ENCODE data around the gene PARP1.
"Not testable (repeated sequence)": the region's sequence is repeated elsewhere in the genome, so short reads cannot be mapped to it uniquely, and the experiment has no call there.

Gene PARP1

DNA sequence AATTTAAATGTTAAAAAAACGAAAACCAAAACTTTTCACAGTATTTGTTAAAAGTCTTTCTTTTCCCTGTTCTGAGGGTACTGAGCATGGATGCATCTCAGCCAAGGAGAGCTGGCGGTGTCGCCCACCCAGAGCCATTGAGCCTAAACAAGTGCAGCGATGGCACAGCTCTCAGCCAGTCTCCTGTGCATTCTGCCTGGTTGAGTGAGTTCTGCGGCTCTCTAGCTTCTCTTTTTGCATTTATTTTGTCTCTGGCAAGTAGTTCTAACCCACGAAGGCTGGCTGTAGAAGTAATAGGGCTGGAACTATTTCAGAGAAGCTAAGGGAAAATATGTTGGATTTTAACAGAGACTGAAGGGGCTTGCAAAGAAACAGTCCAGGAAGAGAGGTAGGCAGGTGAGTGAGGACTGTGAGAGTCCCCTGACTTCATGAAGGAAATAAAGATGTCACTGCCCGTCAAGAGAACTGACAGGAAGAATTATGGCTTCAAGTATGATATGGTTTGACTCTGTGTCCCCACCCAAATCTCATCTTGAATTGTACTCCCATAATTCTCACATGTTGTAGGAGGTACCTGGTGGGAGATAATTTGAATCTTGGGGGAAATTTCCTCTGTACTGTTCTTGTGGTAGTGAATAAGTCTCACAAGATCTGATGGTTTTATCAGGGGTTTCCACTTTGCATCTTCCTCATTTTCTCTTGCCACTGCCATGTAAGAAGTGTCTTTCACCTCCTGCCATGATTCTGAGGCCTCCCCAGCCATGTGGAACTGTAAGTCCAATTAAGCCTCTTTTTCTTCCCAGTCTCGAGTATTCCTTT lies 63.2 kb downstream of the PARP1 start:
- no peak for DNase-seq

DNA sequence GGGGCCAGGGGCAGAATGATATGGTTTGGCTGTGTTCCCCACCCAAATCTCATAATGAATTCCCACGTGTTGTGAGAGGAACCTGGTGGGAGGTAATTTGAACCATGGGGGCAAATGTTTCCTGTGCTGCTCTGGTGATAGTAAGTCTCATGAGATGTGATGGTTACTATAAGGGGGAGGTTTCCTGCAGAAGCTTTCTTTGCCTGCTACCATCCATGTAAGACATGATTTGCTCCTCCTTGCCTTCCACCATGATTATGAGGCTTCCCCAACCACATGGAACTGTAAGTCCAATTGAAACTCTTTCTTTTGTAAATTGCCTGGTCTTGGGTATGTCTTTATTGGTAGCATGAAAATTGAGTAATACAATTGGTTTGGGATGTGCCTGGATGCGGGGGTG lies 65.2 kb downstream of the PARP1 start:
- DNase-seq: no peak

DNA sequence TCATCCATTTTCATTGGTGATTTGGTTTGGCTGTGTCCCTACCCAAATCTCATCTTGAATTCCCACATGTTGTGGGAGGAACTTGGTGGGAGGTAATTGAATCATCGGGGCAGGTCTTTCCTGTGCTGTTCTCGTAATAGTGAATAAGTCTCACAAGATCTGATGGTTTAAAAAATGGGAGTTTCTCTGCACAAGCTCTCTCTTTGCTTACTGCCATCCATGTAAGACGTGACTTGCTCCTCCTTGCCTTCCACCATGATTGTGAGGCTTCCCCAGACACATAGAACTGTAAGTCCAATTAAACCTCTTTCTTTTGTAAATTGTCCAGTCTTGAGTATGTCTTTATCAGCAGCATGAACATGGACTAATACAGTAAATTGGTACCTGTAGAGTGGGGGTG lies 67.8 kb downstream of the PARP1 start:
- DNase-seq: not testable (repeated sequence)

DNA sequence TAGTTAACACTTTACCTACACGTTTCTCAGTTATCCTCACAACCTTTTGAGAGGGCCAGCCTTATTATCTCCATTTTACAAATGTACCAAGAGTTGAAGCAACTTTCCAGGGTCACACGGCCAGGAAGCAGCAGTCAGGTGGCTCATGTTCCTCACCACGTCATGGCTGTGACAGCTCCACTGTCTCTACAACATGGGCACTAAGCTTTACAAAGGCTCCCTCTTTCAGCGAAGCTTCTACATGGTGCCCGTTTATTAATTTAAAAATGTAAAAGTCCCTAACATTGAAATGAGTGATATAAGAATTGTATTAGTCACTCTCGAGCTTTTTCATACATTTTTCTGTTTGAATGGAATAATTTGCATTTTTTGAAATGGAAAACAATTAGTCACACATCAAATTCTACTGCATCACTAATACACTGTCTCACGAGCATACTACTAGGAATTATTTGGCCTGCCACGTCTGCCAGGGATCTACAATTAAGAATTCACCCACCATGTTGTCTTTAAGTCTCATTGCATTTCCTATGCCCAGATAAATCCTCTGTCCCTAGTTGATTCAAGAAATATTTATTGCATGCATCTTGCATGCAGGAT lies 70.5 kb downstream of the PARP1 start:
- no peak for DNase-seq

DNA sequence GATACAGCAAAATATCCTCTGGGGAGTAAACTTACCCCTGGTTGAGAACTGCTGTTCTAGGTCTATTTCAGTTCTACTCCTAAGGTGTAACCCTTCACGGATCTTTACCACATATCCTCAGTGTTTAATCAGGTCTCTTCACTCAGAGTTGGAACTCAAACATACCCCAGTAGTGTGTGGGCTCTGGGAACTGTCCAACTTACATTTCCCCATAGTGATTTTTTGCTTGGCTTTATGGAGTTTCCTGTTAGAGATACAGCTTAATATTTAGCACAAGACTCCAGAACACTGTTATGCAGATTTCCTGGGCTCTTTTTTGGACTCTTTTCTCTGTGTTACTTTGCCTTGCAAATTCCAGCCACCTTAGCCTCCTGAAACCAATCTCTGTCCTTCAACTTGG lies 72.2 kb downstream of the PARP1 start:
- no peak for DNase-seq

DNA sequence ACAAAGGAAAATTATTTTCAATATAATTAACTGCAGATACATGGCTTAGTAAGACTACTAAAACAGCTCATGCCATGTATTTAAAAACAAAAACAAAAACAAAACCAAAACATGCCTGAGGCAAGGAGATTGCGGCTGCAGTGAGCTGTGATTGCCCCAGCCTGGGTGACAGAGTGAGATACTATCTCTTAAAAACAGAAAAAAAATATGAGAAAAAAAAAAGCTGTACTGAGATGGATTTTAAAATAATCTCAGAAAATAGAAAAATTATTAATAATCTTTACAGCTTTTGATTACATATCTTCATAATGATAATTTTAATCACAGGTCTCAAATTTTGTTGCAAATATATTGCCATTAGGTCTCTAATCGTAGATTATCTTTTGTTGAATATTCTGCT lies 74.9 kb downstream of the PARP1 start:
- DNase-seq: no peak

DNA sequence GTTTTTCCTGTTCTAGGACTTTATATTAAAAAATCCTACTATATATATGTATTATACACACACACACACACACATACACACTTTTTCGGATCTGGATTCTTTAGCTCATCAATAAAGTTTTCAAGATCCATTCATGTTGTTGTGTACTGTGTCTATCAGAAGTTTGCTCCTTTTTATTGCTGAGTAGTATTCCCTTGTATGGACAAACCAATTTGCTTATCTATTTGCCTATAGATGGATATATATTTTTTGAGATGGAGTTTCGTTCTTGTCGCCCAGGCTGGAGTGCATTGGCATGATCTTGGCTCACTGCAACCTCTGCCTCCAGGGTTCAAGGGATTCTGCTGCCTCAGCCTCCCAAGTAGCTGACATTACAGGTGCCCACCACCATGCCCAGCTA lies 78.7 kb downstream of the PARP1 start:
- DNase-seq: no peak

DNA sequence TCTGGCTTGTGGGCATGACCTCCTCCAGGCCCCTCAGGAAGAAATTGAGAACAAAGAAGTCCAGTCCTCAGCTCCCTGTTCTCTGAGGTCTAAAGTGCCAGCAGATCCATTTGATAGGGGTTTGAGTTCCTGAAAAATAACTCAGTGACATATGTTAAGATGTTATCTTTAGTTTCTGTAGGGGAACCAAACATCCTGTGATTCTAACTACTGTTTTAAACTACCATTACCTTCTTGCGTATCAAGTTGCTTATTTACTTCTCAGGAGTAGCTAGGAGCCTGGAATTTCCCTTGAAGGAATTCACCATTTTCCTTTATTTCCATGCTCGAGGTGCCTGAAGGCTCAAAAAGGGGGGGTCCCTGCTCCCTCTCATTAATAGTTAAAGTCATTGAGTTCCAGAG lies 80.1 kb downstream of the PARP1 start:
- no peak for DNase-seq

DNA sequence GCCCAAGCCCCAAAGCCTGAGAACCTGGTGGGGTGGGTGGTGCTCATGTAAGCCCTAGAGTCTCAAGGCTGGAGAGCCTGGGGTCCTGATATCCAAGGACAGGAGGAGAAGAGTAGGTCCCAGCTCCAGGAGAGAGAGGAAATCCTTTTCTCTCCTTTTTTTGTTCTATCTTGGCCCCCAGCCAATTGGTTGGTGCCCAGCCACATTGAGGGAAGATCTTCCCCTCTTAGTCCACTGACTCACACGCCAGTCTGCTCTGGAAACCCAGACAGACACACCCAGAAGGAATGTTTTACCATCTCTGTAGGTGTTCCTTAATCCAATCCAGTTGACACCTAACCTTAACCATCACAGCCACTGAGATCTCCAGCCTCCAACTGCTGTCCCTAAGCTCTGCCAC lies 82.7 kb downstream of the PARP1 start:
- no peak for DNase-seq

DNA sequence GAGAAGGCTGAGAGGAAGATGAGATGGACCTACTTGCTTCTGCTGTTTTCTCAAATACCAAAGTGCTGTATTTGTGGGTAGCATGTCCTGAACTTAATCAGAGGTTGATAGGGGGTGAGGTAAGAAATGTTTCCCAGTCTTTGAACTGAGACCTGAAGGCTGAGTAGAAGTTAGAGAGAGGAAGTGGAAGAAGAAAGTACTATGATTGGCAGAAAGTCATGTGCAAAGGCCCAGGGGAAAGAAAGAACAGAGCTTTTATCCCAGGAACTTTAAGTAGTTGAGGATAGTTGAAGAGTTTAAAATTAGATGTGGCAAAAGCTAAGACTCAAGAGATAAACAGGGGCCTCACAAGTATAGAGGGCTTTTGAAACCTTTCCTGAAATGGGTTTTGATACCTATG lies 83.4 kb downstream of the PARP1 start:
- no peak for DNase-seq

DNA sequence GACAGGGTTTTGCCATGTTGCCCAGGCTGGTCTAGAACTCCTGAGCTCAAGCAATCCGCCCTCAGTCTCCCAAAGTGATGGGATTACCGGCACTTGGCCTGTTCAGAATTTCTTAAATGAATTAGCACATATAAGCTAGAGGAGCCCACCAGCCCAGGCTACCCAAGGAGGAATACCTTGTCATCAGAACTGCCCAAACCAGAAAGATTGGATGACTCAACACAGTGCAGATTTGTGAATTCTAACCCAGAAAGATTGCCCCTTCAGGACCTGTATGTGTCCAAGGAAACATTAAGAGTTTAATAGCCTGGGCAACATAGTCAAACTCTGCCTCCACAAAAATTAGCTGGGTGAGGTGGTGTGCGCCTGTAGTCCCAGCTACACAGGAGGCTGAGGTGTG lies 84.9 kb downstream of the PARP1 start:
- DNase-seq: no peak

DNA sequence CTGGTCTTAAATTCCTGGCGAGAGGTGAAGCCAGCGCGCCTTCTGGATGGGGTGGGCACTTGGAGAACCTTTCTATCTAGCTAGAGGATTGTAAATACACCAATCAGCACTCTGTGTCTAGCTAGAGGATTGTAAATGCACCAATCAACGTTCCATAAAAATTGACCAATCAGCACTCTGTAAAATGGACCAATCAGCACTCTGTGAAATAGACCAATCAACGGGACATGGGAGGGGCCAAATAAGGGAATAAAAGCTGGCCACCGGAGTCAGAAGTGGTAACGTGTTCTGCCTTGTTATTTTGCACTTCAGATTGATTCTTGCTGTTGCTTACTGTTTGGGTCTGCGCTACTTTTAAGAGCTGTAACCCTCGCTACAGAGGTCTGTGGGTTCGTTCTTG lies 87.0 kb downstream of the PARP1 start:
- no peak for DNase-seq

DNA sequence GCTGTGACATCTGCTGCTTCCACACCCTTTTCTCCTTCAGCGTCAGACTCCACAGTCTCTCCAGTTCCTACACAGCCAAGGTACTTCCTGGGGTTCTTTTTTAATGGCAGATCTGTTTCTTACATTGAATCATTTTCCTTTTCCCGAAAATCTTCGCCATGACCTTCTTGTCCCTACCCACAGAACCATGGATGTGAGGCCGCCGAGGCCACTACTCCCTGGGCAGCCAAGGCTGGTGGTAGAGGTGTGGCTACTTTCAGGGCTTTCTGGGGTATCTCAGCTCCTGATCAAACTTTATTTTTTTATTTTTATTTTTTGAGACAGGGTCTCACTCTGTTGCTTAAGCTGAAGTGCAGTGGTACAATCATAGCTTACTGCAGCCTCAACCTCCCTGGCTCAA lies 89.4 kb downstream of the PARP1 start:
- DNase-seq: no peak

DNA sequence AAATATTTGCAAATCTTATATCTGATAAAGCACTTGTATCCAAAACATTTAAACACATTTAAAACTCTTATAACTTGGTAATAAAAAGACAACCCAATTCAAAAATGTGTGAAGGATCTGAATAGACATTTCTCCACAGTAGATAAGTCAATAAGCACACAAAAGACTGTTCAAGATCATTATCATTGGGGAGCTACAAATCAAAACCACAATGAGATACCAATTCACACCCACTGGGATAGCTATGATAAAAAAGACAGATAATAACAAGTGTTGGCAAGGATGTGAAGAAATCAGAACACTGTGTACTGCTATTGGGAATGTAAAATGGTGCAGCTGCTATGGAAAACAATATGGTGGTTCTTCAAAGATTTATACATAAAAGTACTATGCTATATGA lies 93.8 kb downstream of the PARP1 start:
- DNase-seq: no peak

DNA sequence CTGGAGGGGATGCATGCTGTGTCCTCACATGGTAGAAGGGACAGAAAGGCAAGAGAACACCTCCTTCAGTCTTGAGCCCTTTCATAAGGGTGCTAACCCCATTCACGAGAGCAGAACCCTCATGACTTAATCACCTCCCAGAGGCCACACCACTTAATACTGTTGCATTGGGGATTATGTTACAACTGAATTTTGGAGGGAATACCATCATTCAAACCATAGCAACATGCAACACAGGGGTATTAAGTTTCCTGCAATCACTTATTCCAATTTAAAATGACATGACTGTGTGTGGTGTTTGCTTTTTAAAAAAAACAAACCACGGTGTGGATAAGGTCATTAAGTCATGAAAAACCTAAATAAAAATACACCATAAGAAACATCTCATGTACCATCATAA lies 95.8 kb downstream of the PARP1 start:
- DNase-seq: no peak

DNA sequence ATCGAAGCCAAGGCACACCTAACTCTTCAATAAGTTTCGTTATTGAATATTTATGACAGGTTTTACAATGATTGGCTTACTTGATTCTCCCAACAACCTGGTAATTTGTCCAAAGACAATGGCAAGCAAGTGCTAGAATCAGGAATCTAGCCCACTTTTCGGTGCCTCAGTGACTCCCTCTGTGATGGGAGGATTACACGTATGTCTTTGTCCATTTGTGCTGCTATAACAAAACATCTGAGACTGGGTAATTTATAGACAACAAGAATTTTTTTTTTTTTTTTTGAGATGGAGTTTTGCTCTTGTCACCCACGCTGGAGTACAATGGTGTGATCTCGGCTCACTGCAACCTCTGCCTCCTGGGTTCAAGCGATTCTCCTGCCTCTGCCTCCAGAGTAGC lies 96.5 kb downstream of the PARP1 start:
- no peak for DNase-seq
